Ectodermal cell (in vitro differentiated cells): Measurements from ENCODE around the gene SLC9A5.
A peak's percentile ranks its signal among the peaks of the same experiment; 100 is the strongest.

Experiments
- H3K27ac ChIP-seq: 2 replicates; pipeline ENCODE4 v1.7.0; 2013; ENCODE audit warnings: mild to moderate bottlenecking, low read depth, low read length; ENCODE audit not compliant: insufficient read depth, poor library complexity, severe bottlenecking
- H3K27me3 ChIP-seq: 2 replicates; pipeline ENCODE4 v1.7.0; 2013; ENCODE audit warnings: mild to moderate bottlenecking, low read length; ENCODE audit not compliant: insufficient read depth, control insufficient read depth, poor library complexity, severe bottlenecking
- H3K36me3 ChIP-seq: one replicate; pipeline ENCODE4 v1.7.0; 2013; ENCODE audit warnings: low read length; ENCODE audit not compliant: control insufficient read depth, insufficient read depth
- H3K4me1 ChIP-seq: one replicate; pipeline ENCODE4 v1.7.0; 2013; ENCODE audit warnings: low read length; ENCODE audit not compliant: control insufficient read depth, insufficient read depth
- H3K4me3 ChIP-seq: 2 replicates; pipeline ENCODE4 v1.7.0; 2013; ENCODE audit warnings: low read depth, low read length, control low read depth; ENCODE audit not compliant: insufficient read depth
- H3K9me3 ChIP-seq: 2 replicates; pipeline ENCODE4 v1.7.0; 2013; ENCODE audit warnings: mild to moderate bottlenecking, low read length, moderate library complexity; ENCODE audit not compliant: control insufficient read depth
- whole genome bisulfite sequencing, 2 experiments: methylation state at CpG; one replicate each; pipeline ENCODE4 v1.1.7; 2013; ENCODE audit warnings: missing lambda C conversion rate in 2 of 2; 5-methylcytosine and 5-hydroxymethylcytosine counted together

SLC9A5 gene

DNA sequence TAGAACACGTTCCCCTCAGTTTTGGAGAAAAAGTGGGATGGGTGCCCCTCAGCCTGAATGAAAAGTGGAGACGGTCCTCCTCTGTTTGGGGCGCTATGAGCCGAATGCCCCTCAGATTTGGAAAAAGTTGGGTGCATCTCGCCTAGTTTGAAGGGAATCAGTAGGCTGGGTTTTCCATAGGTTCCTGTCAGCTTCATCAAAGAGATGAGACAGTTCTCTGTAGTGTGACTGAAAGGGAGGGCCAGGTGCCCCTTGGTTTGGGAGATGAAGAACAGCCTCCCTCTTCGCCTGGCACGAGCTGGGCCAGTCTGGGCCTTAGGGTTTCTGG, 742 bp upstream of the SLC9A5 start:
- peak overlapping the region; percentile 63 for H3K4me3 ChIP-seq
- 11 to 12% methylated on average over 7 of the region's 7 CpGs for WGBS, 2 experiments
- no peak overlapping the region for H3K27ac ChIP-seq
- H3K9me3 ChIP-seq = no peaks in the 10 kb centered on the region
- H3K36me3 ChIP-seq = no peaks in the 10 kb centered on the region
- H3K4me1 ChIP-seq = peaks cover 30% of the 10 kb centered on the region
- H3K27me3 ChIP-seq = peaks cover 40% of the 10 kb centered on the region

DNA sequence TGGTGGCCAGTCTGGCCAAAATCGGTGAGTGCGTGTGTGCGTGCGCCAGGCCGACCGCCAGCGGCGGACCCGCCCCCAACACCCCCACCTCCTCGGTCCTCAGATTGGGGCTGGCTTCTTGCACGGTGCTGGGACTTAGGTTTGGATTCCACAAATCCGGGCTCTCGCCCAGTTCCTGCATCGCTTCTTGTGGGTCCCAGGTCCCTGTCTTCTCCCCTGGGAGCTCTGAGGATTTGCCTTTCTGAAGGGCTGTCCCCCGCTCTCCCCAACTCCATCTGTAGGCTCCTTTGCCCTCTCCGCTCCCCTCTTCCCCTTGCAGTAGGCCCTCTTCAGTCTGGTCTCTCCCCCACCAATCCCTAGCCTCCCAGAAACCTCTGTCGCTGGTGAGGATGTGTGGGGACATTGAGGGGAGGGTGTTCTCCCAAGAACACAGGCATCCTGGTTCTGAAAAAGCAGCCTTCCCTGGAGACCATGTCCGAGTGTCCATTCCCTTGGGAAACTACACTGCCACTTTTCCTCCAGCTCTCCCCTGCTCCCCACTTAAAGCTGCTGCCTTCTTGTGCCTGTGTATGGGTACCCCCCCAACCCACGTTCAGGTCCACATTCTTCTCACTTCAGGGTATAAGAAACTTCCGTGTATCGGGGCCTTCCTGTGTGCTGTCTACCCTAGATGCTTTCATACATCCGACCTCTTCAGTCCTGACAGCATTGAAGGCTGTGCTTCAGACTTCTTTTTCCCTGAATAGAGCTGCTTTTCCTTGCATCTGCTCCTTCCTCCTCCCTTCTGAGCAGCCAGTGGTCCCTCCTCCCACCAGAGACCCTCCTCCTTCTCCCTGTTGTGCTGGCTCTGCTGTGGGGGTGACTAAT, 632 bp downstream of the SLC9A5 start:
- H3K27ac ChIP-seq = no peak overlapping the region
- H3K9me3 ChIP-seq = no peaks in the 10 kb centered on the region
- WGBS, 2 experiments = 16% methylated on average over 21 of the region's 22 CpGs
- H3K4me1 ChIP-seq = peaks cover 30% of the 10 kb centered on the region
- peak overlapping the region; percentile 63 for H3K4me3 ChIP-seq
- H3K27me3 ChIP-seq = peaks cover 40% of the 10 kb centered on the region
- H3K36me3 ChIP-seq = no peaks in the 10 kb centered on the region

GRCh38 chr16:67250045-67250327, 1.2 kb downstream of the SLC9A5 start:
- 68 to 70% methylated on average over 4 of the region's 4 CpGs for WGBS, 2 experiments
- Histone ChIP-seq H3K27ac (no peak overlapping the region), H3K4me3 (no peak overlapping the region)

DNA sequence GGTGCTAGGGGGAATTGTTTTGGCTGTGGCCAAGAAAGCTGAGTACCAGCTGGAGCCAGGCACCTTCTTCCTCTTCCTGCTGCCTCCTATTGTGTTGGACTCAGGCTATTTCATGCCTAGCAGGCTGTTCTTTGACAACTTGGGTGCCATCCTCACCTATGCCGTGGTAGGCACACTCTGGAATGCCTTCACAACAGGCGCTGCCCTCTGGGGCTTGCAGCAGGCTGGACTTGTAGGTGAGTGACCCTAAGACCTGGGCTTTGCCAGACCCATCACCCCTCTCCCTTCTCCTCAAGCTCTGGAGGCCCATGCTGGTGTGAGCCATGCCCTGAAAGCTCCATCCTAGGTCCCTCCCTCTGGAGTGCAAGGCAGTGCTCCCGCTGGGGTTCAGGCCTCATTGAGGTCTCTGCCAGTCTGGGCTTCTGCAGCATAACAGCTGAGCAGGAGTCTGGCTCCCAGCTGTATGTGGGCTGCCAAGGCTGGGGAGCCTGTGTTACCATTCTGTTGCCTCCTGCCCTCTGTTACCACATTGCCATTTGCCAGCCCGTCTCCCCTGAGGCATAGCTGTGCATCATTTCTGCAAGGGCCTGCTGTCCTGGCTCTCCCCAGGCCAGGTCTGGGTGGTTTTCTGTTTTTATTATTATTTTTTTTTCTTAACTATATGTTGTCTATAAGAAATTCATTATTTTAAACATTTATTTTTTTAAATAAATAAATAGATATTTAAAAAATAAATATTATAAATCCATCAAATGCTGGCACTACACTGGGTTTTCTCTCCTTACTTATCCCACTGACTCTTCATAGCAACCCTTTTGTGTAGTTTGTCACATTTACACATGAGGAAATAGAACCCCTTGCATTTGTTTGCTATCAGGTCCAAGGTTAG, 4.1 kb downstream of the SLC9A5 start:
- no peaks in the 10 kb centered on the region for H3K36me3 ChIP-seq
- no peaks in the 10 kb centered on the region for H3K9me3 ChIP-seq
- 92% methylated on average over 4 of the region's 4 CpGs for WGBS, 2 experiments
- H3K4me1 ChIP-seq = peaks cover 17% of the 10 kb centered on the region
- no peak overlapping the region for H3K4me3 ChIP-seq
- peaks cover 32% of the 10 kb centered on the region for H3K27me3 ChIP-seq
- H3K27ac ChIP-seq = no peak overlapping the region

More at GRCh38 chr16:67250045-67250327, 1.2 kb downstream of the SLC9A5 start:
- Histone ChIP-seq H3K36me3 (no peaks in the 10 kb centered on the region), H3K4me1 (peaks cover 29% of the 10 kb centered on the region), H3K27me3 (peaks cover 40% of the 10 kb centered on the region), H3K9me3 (no peaks in the 10 kb centered on the region)

- 90 to 91% methylated on average over 18 of the region's 18 CpGs for WGBS, 2 experiments
- Histone ChIP-seq H3K4me1 (peaks cover 1% of the 10 kb centered on the region), H3K27me3 (peaks cover 11% of the 10 kb centered on the region), H3K27ac (no peak overlapping the region), H3K36me3 (no peaks in the 10 kb centered on the region), H3K9me3 (no peaks in the 10 kb centered on the region), H3K4me3 (no peak overlapping the region)
Observed at GRCh38 chr16:67254801-67255552, 6.2 kb downstream of the SLC9A5 start.

GRCh38 chr16:67255553-67256221, 6.9 kb downstream of the SLC9A5 start:
- peaks cover 3% of the 10 kb centered on the region for H3K27me3 ChIP-seq
- no peak overlapping the region for H3K27ac ChIP-seq
- no peak overlapping the region for H3K4me3 ChIP-seq
- H3K4me1 ChIP-seq = no peaks in the 10 kb centered on the region
- H3K36me3 ChIP-seq = no peaks in the 10 kb centered on the region
- WGBS, 2 experiments = 92 to 93% methylated on average over 17 of the region's 17 CpGs
- H3K9me3 ChIP-seq = no peaks in the 10 kb centered on the region

DNA sequence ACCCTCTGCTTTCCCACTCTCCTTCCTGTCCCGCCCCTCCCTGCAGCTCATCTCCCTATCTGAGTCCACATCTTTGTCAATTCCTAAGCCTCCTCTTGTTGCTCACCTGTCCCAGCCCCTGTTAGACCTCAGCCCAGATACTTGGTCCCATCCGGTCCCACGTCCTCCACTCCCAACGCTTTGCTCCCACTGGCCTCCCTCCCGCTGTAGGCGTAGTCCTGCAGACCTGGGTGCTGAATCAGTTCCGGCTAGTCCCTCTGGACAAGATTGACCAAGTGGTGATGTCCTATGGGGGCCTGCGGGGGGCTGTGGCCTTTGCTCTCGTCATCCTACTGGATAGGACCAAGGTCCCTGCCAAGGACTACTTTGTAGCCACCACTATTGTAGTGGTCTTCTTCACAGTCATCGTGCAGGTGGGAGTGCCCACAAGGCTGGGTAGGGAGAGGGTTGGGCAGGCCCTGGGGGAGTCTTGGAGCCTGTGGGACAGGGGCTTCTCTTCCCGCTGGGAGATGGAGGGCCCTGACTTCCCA, 8.0 kb downstream of the SLC9A5 start:
- no peaks in the 10 kb centered on the region for H3K36me3 ChIP-seq
- H3K27me3 ChIP-seq = no peaks in the 10 kb centered on the region
- no peak overlapping the region for H3K4me3 ChIP-seq
- no peaks in the 10 kb centered on the region for H3K9me3 ChIP-seq
- 93% methylated on average over 11 of the region's 11 CpGs for WGBS, 2 experiments
- H3K4me1 ChIP-seq = no peaks in the 10 kb centered on the region
- H3K27ac ChIP-seq = no peak overlapping the region

- Histone ChIP-seq H3K4me3 (no peak overlapping the region), H3K36me3 (no peaks in the 10 kb centered on the region), H3K27me3 (no peaks in the 10 kb centered on the region), H3K27ac (no peak overlapping the region), H3K4me1 (no peaks in the 10 kb centered on the region), H3K9me3 (no peaks in the 10 kb centered on the region)
- WGBS, 2 experiments = 85 to 92% methylated on average over 4 of the region's 4 CpGs
Observed at GRCh38 chr16:67257486-67258160, 8.8 kb downstream of the SLC9A5 start.

GRCh38 chr16:67258161-67258835, 9.5 kb downstream of the SLC9A5 start:
- Histone ChIP-seq H3K4me1 (no peaks in the 10 kb centered on the region), H3K27ac (no peak overlapping the region), H3K9me3 (no peaks in the 10 kb centered on the region), H3K27me3 (no peaks in the 10 kb centered on the region), H3K36me3 (no peaks in the 10 kb centered on the region), H3K4me3 (no peak overlapping the region)
- WGBS, 2 experiments = 94 to 95% methylated on average over 11 of the region's 11 CpGs
